ENCODE results near the gene KANSL3.

The KANSL3 gene

GRCh38 chr2:96661324-96661723, 23.2 kb upstream of the KANSL3 start:
- TF ChIP-seq TEAD4 (IDR thresholded peaks at IDR 0.05) (no peak), TCF12 (IDR thresholded peaks at IDR 0.05; ENCODE audit: low read depth) (no peak), EP300 (IDR thresholded peaks at IDR 0.05; ENCODE audit: borderline replicate concordance) (no peak), FOXM1 (IDR thresholded peaks at IDR 0.05; ENCODE audit: borderline replicate concordance, low read depth) (no peak), EGR1 (IDR thresholded peaks at IDR 0.05) (no peak), CEBPB (IDR thresholded peaks at IDR 0.05) (no peak), RAD21 (IDR thresholded peaks at IDR 0.05; ENCODE audit: low read depth) (no peak), ZBTB7A (IDR thresholded peaks at IDR 0.05; ENCODE audit: low read depth) (no peak), CREB1 (IDR thresholded peaks at IDR 0.05; ENCODE audit: low read depth) (no peak), TAF1 (IDR thresholded peaks at IDR 0.05; ENCODE audit: low read depth) (no peak), YY1 (IDR thresholded peaks at IDR 0.05; ENCODE audit: low read depth) (no peak), MAX (IDR thresholded peaks at IDR 0.05) (no peak), NFIC (IDR thresholded peaks at IDR 0.05) (no peak)
- TF ChIP-seq, protein P1, sequence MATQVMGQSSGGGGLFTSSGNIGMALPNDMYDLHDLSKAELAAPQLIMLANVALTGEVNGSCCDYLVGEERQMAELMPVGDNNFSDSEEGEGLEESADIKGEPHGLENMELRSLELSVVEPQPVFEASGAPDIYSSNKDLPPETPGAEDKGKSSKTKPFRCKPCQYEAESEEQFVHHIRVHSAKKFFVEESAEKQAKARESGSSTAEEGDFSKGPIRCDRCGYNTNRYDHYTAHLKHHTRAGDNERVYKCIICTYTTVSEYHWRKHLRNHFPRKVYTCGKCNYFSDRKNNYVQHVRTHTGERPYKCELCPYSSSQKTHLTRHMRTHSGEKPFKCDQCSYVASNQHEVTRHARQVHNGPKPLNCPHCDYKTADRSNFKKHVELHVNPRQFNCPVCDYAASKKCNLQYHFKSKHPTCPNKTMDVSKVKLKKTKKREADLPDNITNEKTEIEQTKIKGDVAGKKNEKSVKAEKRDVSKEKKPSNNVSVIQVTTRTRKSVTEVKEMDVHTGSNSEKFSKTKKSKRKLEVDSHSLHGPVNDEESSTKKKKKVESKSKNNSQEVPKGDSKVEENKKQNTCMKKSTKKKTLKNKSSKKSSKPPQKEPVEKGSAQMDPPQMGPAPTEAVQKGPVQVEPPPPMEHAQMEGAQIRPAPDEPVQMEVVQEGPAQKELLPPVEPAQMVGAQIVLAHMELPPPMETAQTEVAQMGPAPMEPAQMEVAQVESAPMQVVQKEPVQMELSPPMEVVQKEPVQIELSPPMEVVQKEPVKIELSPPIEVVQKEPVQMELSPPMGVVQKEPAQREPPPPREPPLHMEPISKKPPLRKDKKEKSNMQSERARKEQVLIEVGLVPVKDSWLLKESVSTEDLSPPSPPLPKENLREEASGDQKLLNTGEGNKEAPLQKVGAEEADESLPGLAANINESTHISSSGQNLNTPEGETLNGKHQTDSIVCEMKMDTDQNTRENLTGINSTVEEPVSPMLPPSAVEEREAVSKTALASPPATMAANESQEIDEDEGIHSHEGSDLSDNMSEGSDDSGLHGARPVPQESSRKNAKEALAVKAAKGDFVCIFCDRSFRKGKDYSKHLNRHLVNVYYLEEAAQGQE (IDR thresholded peaks at IDR 0.05; ENCODE audit: low read depth): no peak
- TF ChIP-seq, protein P2, sequence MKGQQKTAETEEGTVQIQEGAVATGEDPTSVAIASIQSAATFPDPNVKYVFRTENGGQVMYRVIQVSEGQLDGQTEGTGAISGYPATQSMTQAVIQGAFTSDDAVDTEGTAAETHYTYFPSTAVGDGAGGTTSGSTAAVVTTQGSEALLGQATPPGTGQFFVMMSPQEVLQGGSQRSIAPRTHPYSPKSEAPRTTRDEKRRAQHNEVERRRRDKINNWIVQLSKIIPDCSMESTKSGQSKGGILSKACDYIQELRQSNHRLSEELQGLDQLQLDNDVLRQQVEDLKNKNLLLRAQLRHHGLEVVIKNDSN (IDR thresholded peaks at IDR 0.05): no peak

DNA sequence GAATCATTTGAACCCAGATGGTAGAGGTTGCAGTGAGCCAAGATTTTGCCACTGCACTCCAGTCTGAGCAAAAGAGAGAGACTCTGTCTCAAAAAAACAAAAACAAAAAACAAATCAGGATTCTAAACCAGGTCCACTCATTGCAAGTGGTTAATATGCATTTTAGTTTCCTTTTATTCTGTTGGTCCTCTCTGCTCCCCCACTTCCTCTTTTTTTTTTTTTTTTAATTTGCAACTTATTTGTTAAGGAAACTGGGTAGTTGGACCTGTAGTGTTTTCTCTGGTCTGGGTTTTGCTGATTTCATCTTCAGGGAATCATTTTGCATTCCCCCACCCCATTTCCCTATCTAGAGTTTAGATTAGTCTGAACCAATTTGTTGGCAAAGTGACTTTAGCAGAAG, 18.4 kb upstream of the KANSL3 start:
- TF ChIP-seq CREB1 (IDR thresholded peaks at IDR 0.05; ENCODE audit: low read depth) (no peak), FOXM1 (IDR thresholded peaks at IDR 0.05; ENCODE audit: borderline replicate concordance, low read depth) (no peak), TEAD4 (IDR thresholded peaks at IDR 0.05) (no peak), CEBPB (IDR thresholded peaks at IDR 0.05) (no peak), TCF12 (IDR thresholded peaks at IDR 0.05; ENCODE audit: low read depth) (no peak), NFIC (IDR thresholded peaks at IDR 0.05) (no peak), TAF1 (IDR thresholded peaks at IDR 0.05; ENCODE audit: low read depth) (no peak), MAX (IDR thresholded peaks at IDR 0.05) (no peak), ZBTB7A (IDR thresholded peaks at IDR 0.05; ENCODE audit: low read depth) (no peak), RAD21 (IDR thresholded peaks at IDR 0.05; ENCODE audit: low read depth) (no peak), YY1 (IDR thresholded peaks at IDR 0.05; ENCODE audit: low read depth) (no peak), EP300 (IDR thresholded peaks at IDR 0.05; ENCODE audit: borderline replicate concordance) (no peak), EGR1 (IDR thresholded peaks at IDR 0.05) (no peak)
- TF ChIP-seq, protein P1 (IDR thresholded peaks at IDR 0.05; ENCODE audit: low read depth): no peak
- TF ChIP-seq, protein P2 (IDR thresholded peaks at IDR 0.05): no peak

GRCh38 chr2:96655526-96655925, 17.4 kb upstream of the KANSL3 start:
- TF ChIP-seq ZBTB7A (IDR thresholded peaks at IDR 0.05; ENCODE audit: low read depth): no peak

- TF ChIP-seq TEAD4 (IDR thresholded peaks at IDR 0.05): no peak
- no peak for TF ChIP-seq CEBPB (IDR thresholded peaks at IDR 0.05)
- TF ChIP-seq MAX (IDR thresholded peaks at IDR 0.05): no peak
- TF ChIP-seq ZBTB7A (IDR thresholded peaks at IDR 0.05; ENCODE audit: low read depth): no peak
- TF ChIP-seq TCF12 (IDR thresholded peaks at IDR 0.05; ENCODE audit: low read depth): no peak
- TF ChIP-seq, protein P1 (IDR thresholded peaks at IDR 0.05; ENCODE audit: low read depth): no peak
- TF ChIP-seq NFIC (IDR thresholded peaks at IDR 0.05): no peak
- TF ChIP-seq YY1 (IDR thresholded peaks at IDR 0.05; ENCODE audit: low read depth): no peak
- no peak for TF ChIP-seq CREB1 (IDR thresholded peaks at IDR 0.05; ENCODE audit: low read depth)
- TF ChIP-seq EGR1 (IDR thresholded peaks at IDR 0.05): no peak
- no peak for TF ChIP-seq FOXM1 (IDR thresholded peaks at IDR 0.05; ENCODE audit: borderline replicate concordance, low read depth)
- TF ChIP-seq EP300 (IDR thresholded peaks at IDR 0.05; ENCODE audit: borderline replicate concordance): no peak
- TF ChIP-seq RAD21 (IDR thresholded peaks at IDR 0.05; ENCODE audit: low read depth): no peak
- TF ChIP-seq TAF1 (IDR thresholded peaks at IDR 0.05; ENCODE audit: low read depth): no peak
- TF ChIP-seq, protein P2 (IDR thresholded peaks at IDR 0.05): no peak
Measured at GRCh38 chr2:96651793-96652192, 13.7 kb upstream of the KANSL3 start.
